ENCODE data around the gene NUP155.

The NUP155 gene

DNA sequence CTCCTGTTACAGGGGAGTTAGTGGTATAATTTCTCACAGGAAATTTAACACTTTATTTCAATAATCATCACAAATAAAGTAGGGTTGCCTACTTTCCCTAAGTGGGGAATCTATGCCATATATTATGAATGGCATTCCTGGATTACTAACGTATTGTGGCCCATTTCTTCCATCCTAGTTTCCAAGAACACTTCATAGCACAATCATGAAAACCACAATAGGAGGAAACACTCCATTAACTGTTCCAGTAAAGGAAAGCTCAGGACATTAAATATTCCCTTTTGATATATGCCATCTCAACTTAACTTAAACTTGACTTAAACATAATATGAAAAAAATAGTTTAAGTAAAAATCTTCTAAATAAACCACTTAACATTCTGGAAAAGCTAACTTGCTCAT, 123.9 kb downstream of the NUP155 start:
- H3K4me3 ChIP-seq (IDR thresholded peaks at IDR 0.05; ENCODE audit: insufficient read depth, low read depth, low read length): no peak overlapping the region
- peaks cover 9% of the 10 kb centered on the region for H3K4me1 ChIP-seq (ENCODE audit: low read depth, poor library complexity, severe bottlenecking)
- no peak overlapping the region for H3K27ac ChIP-seq
- no peak overlapping the region for H3K9ac ChIP-seq
- TF ChIP-seq, protein P1, sequence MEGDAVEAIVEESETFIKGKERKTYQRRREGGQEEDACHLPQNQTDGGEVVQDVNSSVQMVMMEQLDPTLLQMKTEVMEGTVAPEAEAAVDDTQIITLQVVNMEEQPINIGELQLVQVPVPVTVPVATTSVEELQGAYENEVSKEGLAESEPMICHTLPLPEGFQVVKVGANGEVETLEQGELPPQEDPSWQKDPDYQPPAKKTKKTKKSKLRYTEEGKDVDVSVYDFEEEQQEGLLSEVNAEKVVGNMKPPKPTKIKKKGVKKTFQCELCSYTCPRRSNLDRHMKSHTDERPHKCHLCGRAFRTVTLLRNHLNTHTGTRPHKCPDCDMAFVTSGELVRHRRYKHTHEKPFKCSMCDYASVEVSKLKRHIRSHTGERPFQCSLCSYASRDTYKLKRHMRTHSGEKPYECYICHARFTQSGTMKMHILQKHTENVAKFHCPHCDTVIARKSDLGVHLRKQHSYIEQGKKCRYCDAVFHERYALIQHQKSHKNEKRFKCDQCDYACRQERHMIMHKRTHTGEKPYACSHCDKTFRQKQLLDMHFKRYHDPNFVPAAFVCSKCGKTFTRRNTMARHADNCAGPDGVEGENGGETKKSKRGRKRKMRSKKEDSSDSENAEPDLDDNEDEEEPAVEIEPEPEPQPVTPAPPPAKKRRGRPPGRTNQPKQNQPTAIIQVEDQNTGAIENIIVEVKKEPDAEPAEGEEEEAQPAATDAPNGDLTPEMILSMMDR (conservative IDR thresholded peaks at IDR 0.05; ENCODE audit: low read depth, low read length): no peak
- H2AFZ ChIP-seq (ENCODE audit: low read depth): no peak overlapping the region
- H3K27me3 ChIP-seq (ENCODE audit: insufficient read depth, low read depth): no peaks in the 10 kb centered on the region
- no peak overlapping the region for H3K4me2 ChIP-seq
- H3K36me3 ChIP-seq (ENCODE audit: insufficient read depth): no peaks in the 10 kb centered on the region; the same call in 1 of the 2 replicates
- H3K79me2 ChIP-seq (ENCODE audit: insufficient read depth, low read depth): no peaks in the 10 kb centered on the region
- no peaks in the 10 kb centered on the region for H4K20me1 ChIP-seq (ENCODE audit: insufficient read depth)

All from KMS-11 (cell line).